Gastrocnemius medialis (tissue), 4 donors: ENCODE data around the gene TUBA3C.

Experiments
- POLR2A ChIP-seq, 2 donors: fragments of 450-650 bp; IDR thresholded peaks; one replicate each; pipeline ENCODE4 v1.6.1; 2017; ENCODE audit warnings: antibody characterized with exemption in 2 of 2, mild to moderate bottlenecking in 2 of 2, moderate library complexity in 2 of 2
- TF ChIP-seq, protein P1 (sequence below), 5 experiments: fragments of 450-650 bp in 3 of 5; fragments of 200-600 bp in 2 of 5; sonication (generic) in 2 of 5; IDR thresholded peaks in 4 of 5; conservative IDR thresholded peaks in 1 of 5; 1 replicate in 4 of 5; 2 replicates in 1 of 5; pipeline ENCODE4 v1.5.1; 2016 to 2019; ENCODE audit warnings: antibody characterized with exemption in 5 of 5, mild to moderate bottlenecking in 3 of 5, moderate library complexity in 3 of 5

DNA sequence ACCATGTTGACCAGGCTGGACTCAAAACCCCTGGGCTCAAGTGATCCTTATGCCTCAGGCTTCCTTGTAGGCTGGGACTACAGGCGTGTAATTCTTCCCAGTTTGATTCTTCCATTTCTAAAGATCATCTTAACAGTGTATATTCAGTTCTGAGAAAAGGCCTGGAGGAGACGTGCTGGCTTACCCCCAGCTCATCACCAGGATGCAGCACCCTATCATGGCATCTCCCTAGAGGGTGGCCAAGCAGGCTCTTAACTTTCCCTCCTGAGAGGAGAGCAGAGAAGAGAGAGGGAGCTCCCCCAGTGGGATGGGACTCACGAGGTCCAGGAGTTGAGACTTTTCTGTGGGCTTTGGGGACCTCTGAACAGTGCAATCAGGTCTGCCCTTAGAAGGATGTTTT lies 2.1 kb upstream of the TUBA3C start:
- TF ChIP-seq, protein P1, sequence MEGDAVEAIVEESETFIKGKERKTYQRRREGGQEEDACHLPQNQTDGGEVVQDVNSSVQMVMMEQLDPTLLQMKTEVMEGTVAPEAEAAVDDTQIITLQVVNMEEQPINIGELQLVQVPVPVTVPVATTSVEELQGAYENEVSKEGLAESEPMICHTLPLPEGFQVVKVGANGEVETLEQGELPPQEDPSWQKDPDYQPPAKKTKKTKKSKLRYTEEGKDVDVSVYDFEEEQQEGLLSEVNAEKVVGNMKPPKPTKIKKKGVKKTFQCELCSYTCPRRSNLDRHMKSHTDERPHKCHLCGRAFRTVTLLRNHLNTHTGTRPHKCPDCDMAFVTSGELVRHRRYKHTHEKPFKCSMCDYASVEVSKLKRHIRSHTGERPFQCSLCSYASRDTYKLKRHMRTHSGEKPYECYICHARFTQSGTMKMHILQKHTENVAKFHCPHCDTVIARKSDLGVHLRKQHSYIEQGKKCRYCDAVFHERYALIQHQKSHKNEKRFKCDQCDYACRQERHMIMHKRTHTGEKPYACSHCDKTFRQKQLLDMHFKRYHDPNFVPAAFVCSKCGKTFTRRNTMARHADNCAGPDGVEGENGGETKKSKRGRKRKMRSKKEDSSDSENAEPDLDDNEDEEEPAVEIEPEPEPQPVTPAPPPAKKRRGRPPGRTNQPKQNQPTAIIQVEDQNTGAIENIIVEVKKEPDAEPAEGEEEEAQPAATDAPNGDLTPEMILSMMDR (IDR thresholded peaks at IDR 0.05 in 4 of 5, conservative IDR thresholded peaks at IDR 0.05 in 1 of 5): no peak
- TF ChIP-seq POLR2A (IDR thresholded peaks at IDR 0.05): no peak
